Ammon's horn (tissue), 1 donor: ENCODE measurements around the gene USP17L26.
"Not testable (repeated sequence)": the region's sequence is repeated elsewhere in the genome, so short reads cannot be mapped to it uniquely, and the experiment has no call there.

Source experiments
- DNase-seq: peaks from one replicate; pipeline ENCODE4 v3.0.0-alpha.2; 2016; ENCODE audit warnings: low spot score

The USP17L26 gene, protein sequence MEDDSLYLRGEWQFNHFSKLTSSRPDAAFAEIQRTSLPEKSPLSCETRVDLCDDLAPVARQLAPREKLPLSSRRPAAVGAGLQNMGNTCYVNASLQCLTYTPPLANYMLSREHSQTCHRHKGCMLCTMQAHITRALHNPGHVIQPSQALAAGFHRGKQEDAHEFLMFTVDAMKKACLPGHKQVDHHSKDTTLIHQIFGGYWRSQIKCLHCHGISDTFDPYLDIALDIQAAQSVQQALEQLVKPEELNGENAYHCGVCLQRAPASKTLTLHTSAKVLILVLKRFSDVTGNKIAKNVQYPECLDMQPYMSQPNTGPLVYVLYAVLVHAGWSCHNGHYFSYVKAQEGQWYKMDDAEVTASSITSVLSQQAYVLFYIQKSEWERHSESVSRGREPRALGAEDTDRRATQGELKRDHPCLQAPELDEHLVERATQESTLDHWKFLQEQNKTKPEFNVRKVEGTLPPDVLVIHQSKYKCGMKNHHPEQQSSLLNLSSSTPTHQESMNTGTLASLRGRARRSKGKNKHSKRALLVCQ

DNA sequence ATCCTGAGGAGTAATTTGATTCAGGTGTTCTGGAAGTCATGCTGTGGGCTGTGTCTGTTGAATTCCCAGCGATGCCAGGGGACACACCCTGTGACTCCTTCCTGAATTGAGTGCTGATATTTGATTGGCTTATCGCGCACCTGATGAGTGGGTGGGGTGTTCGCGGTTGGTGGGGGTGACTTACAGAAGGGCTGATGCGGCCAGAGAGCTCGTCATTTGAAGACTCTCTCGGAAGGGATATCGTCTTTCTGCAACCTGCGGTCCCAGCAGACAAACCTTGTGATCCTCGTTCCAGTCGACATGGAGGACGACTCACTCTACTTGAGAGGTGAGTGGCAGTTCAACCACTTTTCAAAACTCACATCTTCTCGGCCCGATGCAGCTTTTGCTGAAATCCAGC is at the start of gene USP17L26:
Gene USP17L26 (plus strand): TSS at position 301 of the 400 bp plus-strand sequence. CDS start 0 bp downstream, at position 301.
- not testable (repeated sequence) for DNase-seq

DNA sequence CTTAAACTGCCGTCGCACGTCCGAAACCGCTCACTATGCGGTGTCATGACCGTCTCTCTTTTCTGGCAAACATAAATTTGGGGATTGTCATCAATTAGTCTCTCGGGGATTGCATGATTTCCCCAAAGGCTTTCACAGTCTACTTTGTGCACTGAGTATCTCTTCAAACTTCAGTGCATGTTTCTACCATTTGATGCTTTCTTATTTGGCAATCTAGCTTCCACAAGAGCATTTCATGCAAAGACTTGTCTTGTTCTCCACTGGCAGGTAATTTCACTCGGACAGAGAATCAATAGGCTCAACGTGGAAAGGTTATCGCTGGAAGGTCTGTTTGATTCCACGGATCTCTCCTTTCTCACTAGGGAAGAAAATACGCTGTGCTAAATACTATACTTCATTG is 10.3 kb upstream of the USP17L26 start:
- not testable (repeated sequence) for DNase-seq

DNA sequence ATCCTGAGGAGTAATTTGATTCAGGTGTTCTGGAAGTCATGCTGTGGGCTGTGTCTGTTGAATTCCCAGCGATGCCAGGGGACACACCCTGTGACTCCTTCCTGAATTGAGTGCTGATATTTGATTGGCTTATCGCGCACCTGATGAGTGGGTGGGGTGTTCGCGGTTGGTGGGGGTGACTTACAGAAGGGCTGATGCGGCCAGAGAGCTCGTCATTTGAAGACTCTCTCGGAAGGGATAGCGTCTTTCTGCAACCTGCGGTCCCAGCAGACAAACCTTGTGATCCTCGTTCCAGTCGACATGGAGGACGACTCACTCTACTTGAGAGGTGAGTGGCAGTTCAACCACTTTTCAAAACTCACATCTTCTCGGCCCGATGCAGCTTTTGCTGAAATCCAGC is 9.6 kb upstream of the USP17L26 start, which contains the start of gene USP17L24:
Gene USP17L24 (plus strand): TSS at position 301 of the 400 bp plus-strand sequence. CDS start 0 bp downstream, at position 301.
- DNase-seq = not testable (repeated sequence)

DNA sequence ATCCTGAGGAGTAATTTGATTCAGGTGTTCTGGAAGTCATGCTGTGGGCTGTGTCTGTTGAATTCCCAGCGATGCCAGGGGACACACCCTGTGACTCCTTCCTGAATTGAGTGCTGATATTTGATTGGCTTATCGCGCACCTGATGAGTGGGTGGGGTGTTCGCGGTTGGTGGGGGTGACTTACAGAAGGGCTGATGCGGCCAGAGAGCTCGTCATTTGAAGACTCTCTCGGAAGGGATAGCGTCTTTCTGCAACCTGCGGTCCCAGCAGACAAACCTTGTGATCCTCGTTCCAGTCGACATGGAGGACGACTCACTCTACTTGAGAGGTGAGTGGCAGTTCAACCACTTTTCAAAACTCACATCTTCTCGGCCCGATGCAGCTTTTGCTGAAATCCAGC is 4.8 kb upstream of the USP17L26 start, which contains the start of gene USP17L25:
Gene USP17L25 (plus strand): TSS at position 301 of the 400 bp plus-strand sequence. CDS start 0 bp downstream, at position 301.
- not testable (repeated sequence) for DNase-seq

DNA sequence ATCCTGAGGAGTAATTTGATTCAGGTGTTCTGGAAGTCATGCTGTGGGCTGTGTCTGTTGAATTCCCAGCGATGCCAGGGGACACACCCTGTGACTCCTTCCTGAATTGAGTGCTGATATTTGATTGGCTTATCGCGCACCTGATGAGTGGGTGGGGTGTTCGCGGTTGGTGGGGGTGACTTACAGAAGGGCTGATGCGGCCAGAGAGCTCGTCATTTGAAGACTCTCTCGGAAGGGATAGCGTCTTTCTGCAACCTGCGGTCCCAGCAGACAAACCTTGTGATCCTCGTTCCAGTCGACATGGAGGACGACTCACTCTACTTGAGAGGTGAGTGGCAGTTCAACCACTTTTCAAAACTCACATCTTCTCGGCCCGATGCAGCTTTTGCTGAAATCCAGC is 4.6 kb downstream of the USP17L26 start, which contains the start of gene USP17L5:
Gene USP17L5 (plus strand): TSS at position 301 of the 400 bp plus-strand sequence. CDS start 0 bp downstream, at position 301.
- not testable (repeated sequence) for DNase-seq

DNA sequence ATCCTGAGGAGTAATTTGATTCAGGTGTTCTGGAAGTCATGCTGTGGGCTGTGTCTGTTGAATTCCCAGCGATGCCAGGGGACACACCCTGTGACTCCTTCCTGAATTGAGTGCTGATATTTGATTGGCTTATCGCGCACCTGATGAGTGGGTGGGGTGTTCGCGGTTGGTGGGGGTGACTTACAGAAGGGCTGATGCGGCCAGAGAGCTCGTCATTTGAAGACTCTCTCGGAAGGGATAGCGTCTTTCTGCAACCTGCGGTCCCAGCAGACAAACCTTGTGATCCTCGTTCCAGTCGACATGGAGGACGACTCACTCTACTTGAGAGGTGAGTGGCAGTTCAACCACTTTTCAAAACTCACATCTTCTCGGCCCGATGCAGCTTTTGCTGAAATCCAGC is 9.4 kb downstream of the USP17L26 start, which contains the start of gene USP17L27:
Gene USP17L27 (plus strand): TSS at position 301 of the 400 bp plus-strand sequence. CDS start 0 bp downstream, at position 301.
- DNase-seq = not testable (repeated sequence)

DNA sequence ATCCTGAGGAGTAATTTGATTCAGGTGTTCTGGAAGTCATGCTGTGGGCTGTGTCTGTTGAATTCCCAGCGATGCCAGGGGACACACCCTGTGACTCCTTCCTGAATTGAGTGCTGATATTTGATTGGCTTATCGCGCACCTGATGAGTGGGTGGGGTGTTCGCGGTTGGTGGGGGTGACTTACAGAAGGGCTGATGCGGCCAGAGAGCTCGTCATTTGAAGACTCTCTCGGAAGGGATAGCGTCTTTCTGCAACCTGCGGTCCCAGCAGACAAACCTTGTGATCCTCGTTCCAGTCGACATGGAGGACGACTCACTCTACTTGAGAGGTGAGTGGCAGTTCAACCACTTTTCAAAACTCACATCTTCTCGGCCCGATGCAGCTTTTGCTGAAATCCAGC is 14.1 kb downstream of the USP17L26 start, which contains the start of gene USP17L28:
Gene USP17L28 (plus strand): TSS at position 301 of the 400 bp plus-strand sequence. CDS start 0 bp downstream, at position 301.
- not testable (repeated sequence) for DNase-seq

DNA sequence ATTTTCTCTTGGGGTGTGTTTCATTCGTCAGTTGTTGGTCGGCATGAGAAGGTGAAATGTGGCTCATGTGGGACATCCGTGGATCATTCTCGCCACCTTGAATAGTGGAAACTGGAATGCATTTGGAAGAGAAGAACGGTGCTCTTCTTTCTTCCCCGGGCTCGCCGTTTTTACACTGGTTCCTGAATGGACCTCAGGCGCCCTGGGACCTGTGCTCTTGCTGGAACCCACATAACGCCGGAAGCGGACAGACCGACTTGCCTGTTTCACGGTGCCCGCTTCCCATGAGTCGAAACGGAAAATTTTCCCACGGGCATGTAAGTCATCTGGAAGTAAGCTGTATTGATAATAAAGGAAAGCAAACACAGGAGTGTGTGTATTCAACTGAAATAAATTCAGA is 16.4 kb downstream of the USP17L26 start:
- DNase-seq = not testable (repeated sequence)

DNA sequence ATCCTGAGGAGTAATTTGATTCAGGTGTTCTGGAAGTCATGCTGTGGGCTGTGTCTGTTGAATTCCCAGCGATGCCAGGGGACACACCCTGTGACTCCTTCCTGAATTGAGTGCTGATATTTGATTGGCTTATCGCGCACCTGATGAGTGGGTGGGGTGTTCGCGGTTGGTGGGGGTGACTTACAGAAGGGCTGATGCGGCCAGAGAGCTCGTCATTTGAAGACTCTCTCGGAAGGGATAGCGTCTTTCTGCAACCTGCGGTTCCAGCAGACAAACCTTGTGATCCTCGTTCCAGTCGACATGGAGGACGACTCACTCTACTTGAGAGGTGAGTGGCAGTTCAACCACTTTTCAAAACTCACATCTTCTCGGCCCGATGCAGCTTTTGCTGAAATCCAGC is 18.9 kb downstream of the USP17L26 start, which contains the start of gene USP17L29:
Gene USP17L29 (plus strand): TSS at position 301 of the 400 bp plus-strand sequence. CDS start 0 bp downstream, at position 301.
- not testable (repeated sequence) for DNase-seq

DNA sequence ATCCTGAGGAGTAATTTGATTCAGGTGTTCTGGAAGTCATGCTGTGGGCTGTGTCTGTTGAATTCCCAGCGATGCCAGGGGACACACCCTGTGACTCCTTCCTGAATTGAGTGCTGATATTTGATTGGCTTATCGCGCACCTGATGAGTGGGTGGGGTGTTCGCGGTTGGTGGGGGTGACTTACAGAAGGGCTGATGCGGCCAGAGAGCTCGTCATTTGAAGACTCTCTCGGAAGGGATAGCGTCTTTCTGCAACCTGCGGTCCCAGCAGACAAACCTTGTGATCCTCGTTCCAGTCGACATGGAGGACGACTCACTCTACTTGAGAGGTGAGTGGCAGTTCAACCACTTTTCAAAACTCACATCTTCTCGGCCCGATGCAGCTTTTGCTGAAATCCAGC is 28.4 kb downstream of the USP17L26 start, which contains the start of gene USP17L30:
Gene USP17L30 (plus strand): TSS at position 301 of the 400 bp plus-strand sequence. CDS start 0 bp downstream, at position 301.
- not testable (repeated sequence) for DNase-seq

DNA sequence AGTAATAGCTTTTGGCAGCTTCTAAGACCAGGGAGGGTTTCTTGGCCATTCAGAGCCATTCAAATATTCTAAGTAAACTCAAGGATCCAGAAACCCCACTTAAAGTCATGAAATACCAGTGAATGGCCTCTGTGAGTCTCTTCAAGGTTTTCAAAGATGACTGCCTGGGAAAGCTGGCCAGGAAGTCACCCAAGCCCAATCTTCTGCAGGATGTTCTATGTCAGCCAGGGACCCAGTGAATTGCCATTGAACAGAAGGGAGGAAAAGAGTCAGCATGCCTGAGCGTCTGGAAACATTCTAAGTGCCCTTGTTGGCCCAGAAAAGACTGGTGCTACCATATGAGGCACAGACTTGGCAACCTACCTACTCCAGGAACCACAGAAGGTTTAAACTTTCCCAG is 45.4 kb downstream of the USP17L26 start:
- not testable (repeated sequence) for DNase-seq

DNA sequence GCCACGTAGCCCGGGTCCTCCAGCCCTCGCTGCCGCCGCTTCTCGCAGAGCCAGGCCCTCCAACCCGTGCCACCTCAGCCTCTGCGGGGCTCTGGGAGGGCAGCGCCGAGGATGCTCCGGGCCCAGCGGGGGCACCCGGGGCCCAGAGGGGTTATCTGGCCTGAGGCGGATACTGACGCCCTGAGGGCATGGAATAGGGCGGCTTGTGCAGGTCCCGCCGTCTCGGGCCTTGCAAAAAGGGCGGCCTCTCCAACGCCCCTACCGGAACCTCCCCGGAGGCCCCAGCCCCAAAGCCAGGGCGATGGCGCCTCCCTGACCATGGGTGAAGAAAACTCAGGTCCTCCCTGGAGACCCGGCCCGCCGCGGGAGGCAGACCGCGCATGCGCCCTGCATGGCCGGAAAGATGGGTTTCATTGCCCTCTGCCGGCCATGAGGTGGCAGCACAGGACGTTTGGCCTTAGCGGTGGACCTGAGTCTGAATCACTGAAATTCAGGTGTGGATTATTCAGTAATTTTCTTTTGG is 46.6 kb downstream of the USP17L26 start:
- not testable (repeated sequence) for DNase-seq

DNA sequence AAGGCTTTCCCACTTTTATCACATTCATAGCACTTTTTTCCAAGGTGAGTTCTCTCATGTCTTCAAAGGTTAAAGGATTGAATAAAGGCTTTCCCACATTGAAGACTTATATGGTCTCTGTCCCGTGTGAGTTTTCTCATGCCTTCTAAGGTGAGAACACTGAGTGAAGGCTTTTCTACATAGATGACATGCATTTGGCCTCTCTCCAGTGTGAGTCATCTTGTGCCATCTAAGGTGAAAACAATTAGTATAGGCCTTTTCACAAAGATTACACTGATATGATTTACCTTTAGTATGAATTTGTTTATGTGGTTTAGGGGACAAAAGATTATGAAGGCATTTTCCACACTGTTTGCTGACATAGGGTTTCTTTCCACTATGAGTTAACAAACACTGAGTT is 49.7 kb downstream of the USP17L26 start:
- no peak for DNase-seq
